ENCODE measurements around the gene SDHD. TPM values are rescaled to one million over a fixed set of nuclear protein-coding genes. Genes with fewer than 3 reads are reported as not detected.

The SDHD gene
- total and polyA plus RNA-seq, 9 of the 15 experiments (the other 6 are each of a cell fraction or from before 2014, with no cell fraction given), result 150 to 1,225 (median 215) TPM

GRCh38 chr11:112113539-112114457 lies 27.1 kb downstream of the SDHD start:
- H3K79me2 ChIP-seq (ENCODE audit: control insufficient read depth, insufficient read depth, low read length), result no peaks in the 10 kb centered on the region
- DNase-seq (ENCODE audit: extremely low read depth in 1 of 4, low spot score in 3 of 4), result peak; percentile 53 to 74 (median 66)
- peak; percentile 69 for FAIRE-seq
- H3K27ac ChIP-seq (ENCODE audit: extremely low read depth, low read depth, low read length), result no peak overlapping the region
- 0 out of 5 replicates have a peak, but pooled peaks cover 0 to 6% of the 10 kb centered on the region in 2 experiments for H3K4me1 ChIP-seq (replicated peaks in 1 of 2; ENCODE audit: control insufficient read depth in 2 of 2, insufficient read depth in 2 of 2, low read length in 2 of 2)
- H4K20me1 ChIP-seq (replicated peaks; ENCODE audit: control insufficient read depth, insufficient read depth, low read length), result no peaks in the 10 kb centered on the region
- H3K4me3 ChIP-seq, result no peak overlapping the region
- in situ Hi-C loops (cut with MboI), result loop anchor here (10.0 kb wide), 1 partner anchor 171 kb away; no protein-coding TSS in a partner anchor
- no peaks in the 10 kb centered on the region for H3K9me3 ChIP-seq (replicated peaks; ENCODE audit: control insufficient read depth, insufficient read depth, low read depth, low read length)
- intact Hi-C loops (cut with micrococcal nuclease), result loop anchor here (1.0 to 2.0 kb wide), 3 partner anchors 62 to 167 kb away; partner anchors contain the start of gene BCO2
- 60% methylated on average over 4 of the region's 6 CpGs for WGBS (ENCODE audit: insufficient coverage, low coverage, missing lambda C conversion rate)
- ATAC-seq, result peak; percentile 90
- no peaks in the 10 kb centered on the region for H3K9me1 ChIP-seq (ENCODE audit: control insufficient read depth, insufficient read depth, low read length)
- ChIA-PET POLR2A (no interaction called here), CTCF (ENCODE audit: low intra/inter-chr PET ratio) (interaction anchor here (0.7 to 1.9 kb wide), 4 partner anchors 61 to 1684 kb away, joined by 3 to 13 read pairs (median 4); partner anchors contain the start of gene BCO2)
- no peaks in the 10 kb centered on the region for H3K27me3 ChIP-seq (ENCODE audit: control insufficient read depth in 2 of 2, insufficient read depth in 2 of 2, low read length in 2 of 2)
- H3K9ac ChIP-seq (ENCODE audit: insufficient read depth in 1 of 2, low read depth in 2 of 2, low read length in 2 of 2), result peak overlapping the region in 1 of 2 experiments; percentile 23; a peak in 1 of 4 replicates
- no TSS peak for BruUV-seq (replicated peaks)
- H2AFZ ChIP-seq (ENCODE audit: low read depth, low read length), result no peak overlapping the region
- H3K4me2 ChIP-seq (ENCODE audit: insufficient read depth, low read length), result no peak overlapping the region
- H3K36me3 ChIP-seq (ENCODE audit: control insufficient read depth, insufficient read depth, low read length), result no peaks in the 10 kb centered on the region
- TF ChIP-seq SMAD1 (IDR thresholded peaks at IDR 0.05; ENCODE audit: low read depth, low read length, partially characterized antibody) (no peak), RAD21 (CRISPR knock-in tag; conservative IDR thresholded peaks at IDR 0.05 in 1 of 2, IDR thresholded peaks at IDR 0.05 in 1 of 2) (peak; percentile 46 to 67), ZNF140 (CRISPR knock-in tag; IDR thresholded peaks at IDR 0.05) (no peak), HMBOX1 (IDR thresholded peaks at IDR 0.05) (peak; percentile 36; the same call in 1 of the 2 replicates), CTCF (IDR thresholded peaks at IDR 0.05 in 2 of 3, conservative IDR thresholded peaks at IDR 0.05 in 1 of 3; ENCODE audit: insufficient read depth in 2 of 3, low read depth in 1 of 3, low read length in 3 of 3) (peak; percentile 57 to 72 (median 64); a peak in 4 of 6 replicates), ZNF75A (CRISPR knock-in tag; IDR thresholded peaks at IDR 0.05) (no peak), ZKSCAN3 (CRISPR knock-in tag; IDR thresholded peaks at IDR 0.05) (no peak), MEF2D (tag; conservative IDR thresholded peaks at IDR 0.05; ENCODE audit: low read depth) (no peak), BRD9 (IDR thresholded peaks at IDR 0.05; ENCODE audit: low read depth, partially characterized antibody) (no peak), PHF21A (IDR thresholded peaks at IDR 0.05; ENCODE audit: borderline replicate concordance, low read depth) (peak; percentile 66; the same call in 1 of the 2 replicates), ZC3H11A (IDR thresholded peaks at IDR 0.05; ENCODE audit: low read depth, low read length) (no peak), PCBP1 (IDR thresholded peaks at IDR 0.05; ENCODE audit: low read depth, low read length, poor library complexity, severe bottlenecking) (no peak), MEF2A (IDR thresholded peaks at IDR 0.05; ENCODE audit: control insufficient read depth, low read depth, low read length) (0 out of 2 replicates have a peak, but pooled peaks have one; percentile 2), SRSF7 (optimal IDR thresholded peaks at IDR 0.05; ENCODE audit: low read depth, low read length) (no peak)

Data from K562 (cell line).